GM18507 (cell line): Measurements from ENCODE around the gene PARP11.

Experiments used
- DNase-seq: peaks from one replicate; pipeline ENCODE4 v3.0.0; 2011; ENCODE audit warnings: low read depth; ENCODE audit not compliant: insufficient read length; ENCODE audit errors: extremely low spot score
- FAIRE-seq: peaks from 2 replicates; lab custom pipeline; 2011; peaks lifted over from hg19 to GRCh38; lab: Jason Lieb, UNC

The PARP11 gene

GRCh38 chr12:3791256-3791874, 81.8 kb downstream of the PARP11 start:
- FAIRE-seq (no peak), DNase-seq (no peak)

- FAIRE-seq (no peak), DNase-seq (no peak)
Measured at GRCh38 chr12:3790642-3791041, 82.6 kb downstream of the PARP11 start.

GRCh38 chr12:3789838-3790237, 83.4 kb downstream of the PARP11 start:
- FAIRE-seq: no peak
- no peak for DNase-seq

- FAIRE-seq: peak; percentile 80
Measured at GRCh38 chr12:3777206-3777809, 95.9 kb downstream of the PARP11 start.

GRCh38 chr12:3775385-3776035, 97.7 kb downstream of the PARP11 start:
- no peak for DNase-seq
- no peak for FAIRE-seq

More at GRCh38 chr12:3777206-3777809, 95.9 kb downstream of the PARP11 start:
- DNase-seq: no peak

GRCh38 chr12:3772380-3772779, 100.8 kb downstream of the PARP11 start:
- no peak for DNase-seq
- no peak for FAIRE-seq

GRCh38 chr12:3771853-3772252, 101.3 kb downstream of the PARP11 start:
- DNase-seq (no peak), FAIRE-seq (no peak)

- DNase-seq (no peak), FAIRE-seq (no peak)
Measured at GRCh38 chr12:3770891-3771290, 102.3 kb downstream of the PARP11 start.

- DNase-seq (no peak), FAIRE-seq (no peak)
Measured at GRCh38 chr12:3768911-3769447, 104.2 kb downstream of the PARP11 start.

GRCh38 chr12:3761116-3761735, 112.0 kb downstream of the PARP11 start:
- no peak for DNase-seq
- FAIRE-seq: no peak

- DNase-seq: no peak
Measured at GRCh38 chr12:3759878-3760277, 113.3 kb downstream of the PARP11 start.

More at GRCh38 chr12:3759878-3760277, 113.3 kb downstream of the PARP11 start:
- FAIRE-seq: no peak
